SK-N-SH (cell line): ENCODE results near the gene GAB1. TPM values are rescaled to one million over a fixed set of nuclear protein-coding genes. Genes with fewer than 3 reads are reported as not detected.

ENCODE experiments used
- CTCF ChIA-PET: fragments of 300-600, 350-600 bp; formaldehyde crosslinking; extraction: SDS; loops from one replicate; lab custom pipeline; 2021; lab: Yijun Ruan, JAX
- POLR2A ChIA-PET: fragments of 350-600 bp; sonication (Branson Sonifier 250); formaldehyde crosslinking; extraction: SDS; loops from one replicate; lab custom pipeline; 2020; ENCODE audit warnings: antibody characterized with exemption, inconsistent platforms; lab: Yijun Ruan, JAX
- DNase-seq: peaks from one replicate; pipeline ENCODE4 v3.0.0; 2012
- H2AFZ ChIP-seq: fragments of 200-600 bp; sonication (generic); 2 replicates; pipeline ENCODE4 v1.8.1; 2016; ENCODE audit warnings: antibody characterized with exemption, mild to moderate bottlenecking, low read depth
- H3F3A ChIP-seq: fragments of 200-600 bp; sonication (generic); replicated peaks from 2 replicates; pipeline ENCODE3; 2016; ENCODE audit warnings: antibody characterized with exemption, mild to moderate bottlenecking; ENCODE audit not compliant: insufficient read depth
- H3K27ac ChIP-seq, 2 experiments: fragments of 200-500 bp in 1 of 2; fragments of 200-600 bp in 1 of 2; sonication (Bioruptor generic) in 1 of 2; sonication (generic), shearing (Covaris generic) in 1 of 2; 2 replicates each; pipeline versions ENCODE4 v1.5.1 to v1.6.1; 2014 to 2016; ENCODE audit warnings: low read depth in 2 of 2, inconsistent platforms in 1 of 2, low read length in 1 of 2, mild to moderate bottlenecking in 1 of 2, mixed read lengths in 1 of 2
- H3K27me3 ChIP-seq: fragments of 200-600 bp; sonication (generic), shearing (Covaris generic); 2 replicates; pipeline ENCODE4 v1.6.1; 2016; ENCODE audit warnings: mixed run types; ENCODE audit not compliant: insufficient read depth
- H3K36me3 ChIP-seq, 2 experiments: fragments of 200-500 bp in 1 of 2; fragments of 200-600 bp in 1 of 2; sonication (Bioruptor generic) in 1 of 2; sonication (generic) in 1 of 2; replicated peaks in 1 of 2; 2 replicates each; pipeline versions ENCODE3 to v1.5.1; 2014 to 2016; ENCODE audit warnings: low read length in 1 of 2, mild to moderate bottlenecking in 1 of 2; ENCODE audit not compliant: insufficient read depth in 2 of 2, control insufficient read depth in 1 of 2
- H3K4me1 ChIP-seq, 2 experiments: fragments of 200-500 bp in 1 of 2; fragments of 200-600 bp in 1 of 2; sonication (Bioruptor generic) in 1 of 2; sonication (generic), shearing (Covaris generic) in 1 of 2; 2 replicates each; pipeline versions ENCODE4 v1.5.1 to v1.6.1; 2014 to 2016; ENCODE audit warnings: low read depth in 1 of 2, low read length in 1 of 2, mixed run types in 1 of 2; ENCODE audit not compliant: insufficient read depth in 2 of 2, control insufficient read depth in 1 of 2
- H3K4me2 ChIP-seq: fragments of 200-600 bp; sonication (generic), shearing (Covaris generic); 2 replicates; pipeline ENCODE4 v1.6.1; 2017; ENCODE audit warnings: mixed run types
- H3K4me3 ChIP-seq, 2 experiments: fragments of 200-500 bp in 1 of 2; fragments of 200-600 bp in 1 of 2; sonication (Bioruptor generic) in 1 of 2; sonication (generic), shearing (Covaris generic) in 1 of 2; 2 replicates each; pipeline versions ENCODE4 v1.5.1 to v1.8.1; 2014 to 2016; ENCODE audit warnings: low read depth in 2 of 2, inconsistent platforms in 1 of 2, low read length in 1 of 2, mild to moderate bottlenecking in 1 of 2, mixed read lengths in 1 of 2, moderate library complexity in 1 of 2
- H3K79me2 ChIP-seq: fragments of 200-600 bp; sonication (generic); 2 replicates; pipeline ENCODE4 v1.8.1; 2017; ENCODE audit warnings: mild to moderate bottlenecking; ENCODE audit not compliant: insufficient read depth
- H3K9ac ChIP-seq: fragments of 200-600 bp; sonication (generic); 2 replicates; pipeline ENCODE4 v1.6.1; 2017; ENCODE audit warnings: mixed run types
- H3K9me2 ChIP-seq: fragments of 200-600 bp; sonication (generic); 2 replicates; pipeline ENCODE4 v1.6.1; 2017; ENCODE audit warnings: mixed run types
- H3K9me3 ChIP-seq: fragments of 200-600 bp; sonication (generic); 2 replicates; pipeline ENCODE4 v1.6.1; 2017; ENCODE audit warnings: mixed run types, mild to moderate bottlenecking, moderate library complexity
- H4K20me1 ChIP-seq: fragments of 200-600 bp; sonication (generic); 2 replicates; pipeline ENCODE4 v1.6.1; 2017; ENCODE audit warnings: mild to moderate bottlenecking, mixed run types; ENCODE audit not compliant: insufficient read depth
- CHD2 ChIP-seq: fragments of 150-350 bp; IDR thresholded peaks from 2 replicates; pipeline ENCODE4 v1.6.1; 2018; ENCODE audit warnings: low read length; ENCODE audit not compliant: partially characterized antibody
- CTCF ChIP-seq: fragments of 200-600 bp; sonication (generic); IDR thresholded peaks from 2 replicates; pipeline ENCODE4 v1.6.1; 2017; ENCODE audit warnings: antibody characterized with exemption, mild to moderate bottlenecking, moderate library complexity
- ELF1 ChIP-seq: IDR thresholded peaks from 2 replicates; pipeline ENCODE4 v1.4.0; 2012
- EP300 ChIP-seq, 2 experiments: IDR thresholded peaks; 2 replicates each; pipeline versions ENCODE4 v1.4.0 to v1.6.1; 2012; ENCODE audit warnings: borderline replicate concordance in 1 of 2, low read depth in 1 of 2, low read length in 1 of 2
- FOXM1 ChIP-seq: IDR thresholded peaks from 2 replicates; pipeline ENCODE4 v1.4.0; 2012; ENCODE audit warnings: low read depth, mild to moderate bottlenecking
- GABPA ChIP-seq: IDR thresholded peaks from 2 replicates; pipeline ENCODE4 v1.4.0; 2012; ENCODE audit warnings: low read depth, mild to moderate bottlenecking
- GATA2 ChIP-seq: sonication (generic); formaldehyde crosslinking; IDR thresholded peaks from 2 replicates; pipeline ENCODE4 v1.5.0; 2020; ENCODE audit warnings: mild to moderate bottlenecking, missing genetic modification reagents
- IRF3 ChIP-seq: fragments of 150-350 bp; IDR thresholded peaks from 2 replicates; pipeline ENCODE4 v1.6.1; 2016; ENCODE audit warnings: mild to moderate bottlenecking, low read depth, low read length
- JUND ChIP-seq: IDR thresholded peaks from 2 replicates; pipeline ENCODE4 v1.4.0; 2012
- MAX ChIP-seq: IDR thresholded peaks from 2 replicates; pipeline ENCODE4 v1.4.0; 2012; ENCODE audit warnings: low read depth
- MEF2A ChIP-seq: IDR thresholded peaks from 2 replicates; pipeline ENCODE4 v1.4.0; 2012; ENCODE audit warnings: low read depth, borderline replicate concordance
- MXI1 ChIP-seq: IDR thresholded peaks from 2 replicates; pipeline ENCODE4 v1.6.1; 2012; ENCODE audit warnings: mild to moderate bottlenecking, low read depth, low read length, improper control_type of control experiment
- NFIC ChIP-seq: IDR thresholded peaks from 2 replicates; pipeline ENCODE4 v1.4.0; 2012; ENCODE audit warnings: borderline replicate concordance
- PBX3 ChIP-seq: IDR thresholded peaks from 2 replicates; pipeline ENCODE4; 2012
- POLR2AphosphoS5 ChIP-seq: IDR thresholded peaks from 2 replicates; pipeline ENCODE4 v1.6.1; 2012; ENCODE audit warnings: low read depth, low read length
- RAD21 ChIP-seq: IDR thresholded peaks from 2 replicates; pipeline ENCODE4 v1.6.1; 2012; ENCODE audit warnings: mild to moderate bottlenecking, low read length
- REST ChIP-seq: IDR thresholded peaks from 2 replicates; pipeline ENCODE4 v1.6.1; 2012; ENCODE audit warnings: mild to moderate bottlenecking, low read depth, low read length, moderate library complexity
- RFX5 ChIP-seq: IDR thresholded peaks from 2 replicates; pipeline ENCODE4 v1.6.1; 2012; ENCODE audit warnings: mild to moderate bottlenecking, improper control_type of control experiment, low read length
- RXRA ChIP-seq: IDR thresholded peaks from 2 replicates; pipeline ENCODE4 v1.4.0; 2012; ENCODE audit warnings: low read depth, mild to moderate bottlenecking, borderline replicate concordance
- SMC3 ChIP-seq: IDR thresholded peaks from 2 replicates; pipeline ENCODE4 v1.6.1; 2012; ENCODE audit warnings: low read depth, low read length, improper control_type of control experiment
- TCF12 ChIP-seq: IDR thresholded peaks from 2 replicates; pipeline ENCODE4 v1.4.0; 2012
- USF1 ChIP-seq: IDR thresholded peaks from 2 replicates; pipeline ENCODE4 v1.4.0; 2012; ENCODE audit warnings: low read depth, borderline replicate concordance
- YY1 ChIP-seq: IDR thresholded peaks from 2 replicates; pipeline ENCODE4 v1.4.0; 2012; ENCODE audit warnings: low read depth, mild to moderate bottlenecking
- ZBTB33 ChIP-seq: IDR thresholded peaks from 2 replicates; pipeline ENCODE4 v1.4.0; 2012; ENCODE audit warnings: low read depth, borderline replicate concordance
- WGBS: methylation state at CpG from one replicate; pipeline ENCODE4 v1.1.6; 2017; ENCODE audit warnings: low lambda C conversion rate; 5-methylcytosine and 5-hydroxymethylcytosine counted together
- polyA plus RNA-seq, 3 experiments: library from polyadenylated mRNA; depleted of rRNA; stranded (reverse); fragments of >200 nt; gene quantifications; 2 replicates each; pipeline ENCODE4 v1.2.3, GENCODE V29; 2012

Gene GAB1
- polyA plus RNA-seq, 1 of the 3 experiments (the other 2 are of a cell fraction) = 3.7 TPM

- peak overlapping the region; percentile 48 to 82; a peak in 2 of 4 replicates for H3K27ac ChIP-seq
- peaks cover 0 to 8% of the 10 kb centered on the region in 2 experiments; a peak in 2 of 4 replicates for H3K4me1 ChIP-seq
- H3K36me3 ChIP-seq = no peaks in the 10 kb centered on the region
- no peaks in the 10 kb centered on the region for H4K20me1 ChIP-seq
- no peaks in the 10 kb centered on the region for H3K9me3 ChIP-seq
- 3% methylated on average over 3 of the region's 3 CpGs for WGBS
- H3K9ac ChIP-seq = no peak overlapping the region
- H3K79me2 ChIP-seq = no peaks in the 10 kb centered on the region
- no peaks in the 10 kb centered on the region for H3K27me3 ChIP-seq
- DNase-seq = peak; percentile 67
- H3F3A ChIP-seq = no peaks in the 10 kb centered on the region
- POLR2A ChIA-PET = interaction anchor here (1.0 kb wide), 1 partner anchor 41 kb away, joined by 3 read pairs; no protein-coding TSS in a partner anchor
- peak overlapping the region; percentile 39; the same call in 1 of the 2 replicates for H3K4me2 ChIP-seq
- H3K9me2 ChIP-seq = no peaks in the 10 kb centered on the region
- CTCF ChIA-PET = interaction anchor here (1.1 to 1.3 kb wide), 4 partner anchors 10 to 43 kb away, joined by 3 to 4 read pairs (median 4); no protein-coding TSS in a partner anchor
- no peak overlapping the region for H3K4me3 ChIP-seq
- H2AFZ ChIP-seq = no peak overlapping the region
- TF ChIP-seq JUND (peak; percentile 71), POLR2AphosphoS5 (peak; percentile 70; the same call in 1 of the 2 replicates), ELF1 (no peak), GATA2 (0 out of 2 replicates have a peak, but pooled peaks have one; percentile 6), ZBTB33 (no peak), REST (peak; percentile 67; the same call in 1 of the 2 replicates), GABPA (no peak), CTCF (no peak), RXRA (peak; percentile 41; the same call in 1 of the 2 replicates), MEF2A (peak; percentile 28; the same call in 1 of the 2 replicates), CHD2 (peak; percentile 79), FOXM1 (peak; percentile 46; the same call in 1 of the 2 replicates), NFIC (peak; percentile 92), USF1 (no peak), MAX (0 out of 2 replicates have a peak, but pooled peaks have one; percentile 21), IRF3 (no peak), SMC3 (no peak), RFX5 (no peak), YY1 (no peak), EP300 (IDR thresholded peaks at IDR 0.05; ENCODE audit: borderline replicate concordance in 1 of 2, low read depth in 1 of 2, low read length in 1 of 2) (peak; percentile 86 to 90), TCF12 (peak; percentile 97), PBX3 (peak; percentile 95), RAD21 (0 out of 2 replicates have a peak, but pooled peaks have one; percentile 18), MXI1 (peak; percentile 32; the same call in 1 of the 2 replicates)
Measured at GRCh38 chr4:143294310-143294709, 42.4 kb upstream of the GAB1 start.
